SU-DHL-6 (cell line): ENCODE results near the gene GCDH.
"Not testable (repeated sequence)": the region's sequence is repeated elsewhere in the genome, so short reads cannot be mapped to it uniquely, and the experiment has no call there.

Experiments
- H2AFZ ChIP-seq: fragments of 200-600 bp; sonication (generic); 2 replicates; pipeline ENCODE4 v1.6.1; 2014; ENCODE audit warnings: low read depth, mild to moderate bottlenecking, moderate library complexity, mixed read lengths, antibody characterized with exemption, low read length; ENCODE audit not compliant: severe bottlenecking
- H3F3A ChIP-seq: fragments of 200-600 bp; shearing (Covaris generic); 2 replicates; pipeline ENCODE4 v1.6.0; 2016; ENCODE audit warnings: antibody characterized with exemption, mild to moderate bottlenecking; ENCODE audit not compliant: insufficient read depth
- H3K27ac ChIP-seq: fragments of 200-600 bp; sonication (generic); 2 replicates; pipeline ENCODE4 v1.5.1; 2016; ENCODE audit warnings: low read depth, mild to moderate bottlenecking, low read length, moderate library complexity, mixed read lengths
- H3K27me3 ChIP-seq: fragments of 200-600 bp; sonication (generic), shearing (Covaris generic); 2 replicates; pipeline ENCODE4 v1.6.0; 2014; ENCODE audit warnings: mild to moderate bottlenecking, low read length
- H3K36me3 ChIP-seq: fragments of 200-600 bp; sonication (generic); 2 replicates; pipeline ENCODE4 v1.6.1; 2014; ENCODE audit warnings: mild to moderate bottlenecking, low read length, mixed read lengths
- H3K4me2 ChIP-seq: fragments of 300-600, 200-600 bp; shearing (Covaris generic), sonication (generic); 2 replicates; pipeline ENCODE4 v1.6.0; 2014; ENCODE audit warnings: low read length, low read depth, mild to moderate bottlenecking; ENCODE audit not compliant: poor library complexity, severe bottlenecking
- H3K4me3 ChIP-seq: fragments of 200-600 bp; sonication (generic); 2 replicates; pipeline ENCODE4 v1.5.1; 2014; ENCODE audit warnings: antibody characterized with exemption, low read length, mild to moderate bottlenecking, mixed read lengths; ENCODE audit not compliant: insufficient read depth, poor library complexity, severe bottlenecking
- H3K79me2 ChIP-seq: fragments of 200-600 bp; sonication (generic); 2 replicates; pipeline ENCODE4 v1.6.1; 2014; ENCODE audit warnings: mild to moderate bottlenecking, low read length, moderate library complexity; ENCODE audit not compliant: insufficient read depth
- H3K9ac ChIP-seq: fragments of 200-600 bp; sonication (generic); 2 replicates; pipeline ENCODE4 v1.7.0; 2014; ENCODE audit warnings: mild to moderate bottlenecking, low read length
- H3K9me2 ChIP-seq: fragments of 200-600 bp; sonication (generic); replicated peaks from 2 replicates; pipeline ENCODE4 v1.6.1; 2014; ENCODE audit warnings: low read length; ENCODE audit not compliant: insufficient read depth
- H3K9me3 ChIP-seq: fragments of 200-600 bp; sonication (generic); 2 replicates; pipeline ENCODE4 v1.6.1; 2014; ENCODE audit warnings: low read length, mixed read lengths; ENCODE audit not compliant: insufficient read depth
- H4K20me1 ChIP-seq: fragments of 200-600 bp; sonication (generic); 2 replicates; pipeline ENCODE4 v1.6.1; 2014; ENCODE audit warnings: low read depth, mild to moderate bottlenecking, antibody characterized with exemption, low read length, moderate library complexity, mixed read lengths
- EZH2phosphoT487 ChIP-seq: fragments of 200-600 bp; sonication (generic), shearing (Covaris generic); conservative IDR thresholded peaks from 2 replicates; pipeline ENCODE4 v1.6.1; 2018; ENCODE audit warnings: mild to moderate bottlenecking, antibody characterized with exemption, low read length, moderate library complexity, mixed read lengths
- TF ChIP-seq, protein P1 (sequence below): fragments of 200-600 bp; sonication (generic); IDR thresholded peaks from one replicate; pipeline ENCODE4 v1.5.1; 2017; ENCODE audit warnings: antibody characterized with exemption, mild to moderate bottlenecking, low read length, moderate library complexity; ENCODE audit not compliant: insufficient read depth, poor library complexity, severe bottlenecking

GCDH gene

DNA sequence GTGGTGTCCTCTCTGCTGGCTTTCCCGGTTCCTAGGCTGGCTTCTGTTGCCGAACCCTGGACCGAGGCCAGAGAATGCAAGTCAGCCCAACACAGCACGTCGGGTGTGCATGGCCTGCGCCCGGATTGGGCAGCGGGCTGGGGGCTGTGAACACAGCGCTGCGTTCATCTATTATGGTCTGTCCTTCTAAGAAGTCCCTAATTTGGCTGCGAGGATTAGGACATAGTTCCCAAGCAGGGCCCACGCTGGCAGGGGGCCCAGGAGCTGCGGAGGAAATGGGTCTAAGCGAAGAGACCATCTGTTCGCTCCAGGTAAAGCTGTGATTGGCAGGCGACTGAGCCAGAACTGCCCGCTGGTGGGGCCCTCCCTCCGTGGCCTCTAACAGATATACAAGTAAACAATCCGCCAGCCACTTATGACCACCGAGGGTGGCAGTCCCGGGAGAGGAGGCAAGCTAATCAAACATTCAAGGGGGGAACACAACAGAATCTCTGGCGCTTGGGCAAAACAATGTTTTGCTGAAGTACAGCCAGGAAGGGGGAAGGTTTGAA lies 22.1 kb downstream of the GCDH start:
- Histone ChIP-seq H2AFZ (no peak overlapping the region), H3K27me3 (no peaks in the 10 kb centered on the region), H3K4me3 (no peak overlapping the region), H3K9me2 (no peaks in the 10 kb centered on the region), H3K36me3 (no peaks in the 10 kb centered on the region), H3K9me3 (no peaks in the 10 kb centered on the region), H4K20me1 (no peaks in the 10 kb centered on the region), H3K27ac (no peak overlapping the region), H3K9ac (no peak overlapping the region), H3K4me2 (no peak overlapping the region), H3F3A (no peaks in the 10 kb centered on the region), H3K79me2 (no peaks in the 10 kb centered on the region)
- TF ChIP-seq, protein P1, sequence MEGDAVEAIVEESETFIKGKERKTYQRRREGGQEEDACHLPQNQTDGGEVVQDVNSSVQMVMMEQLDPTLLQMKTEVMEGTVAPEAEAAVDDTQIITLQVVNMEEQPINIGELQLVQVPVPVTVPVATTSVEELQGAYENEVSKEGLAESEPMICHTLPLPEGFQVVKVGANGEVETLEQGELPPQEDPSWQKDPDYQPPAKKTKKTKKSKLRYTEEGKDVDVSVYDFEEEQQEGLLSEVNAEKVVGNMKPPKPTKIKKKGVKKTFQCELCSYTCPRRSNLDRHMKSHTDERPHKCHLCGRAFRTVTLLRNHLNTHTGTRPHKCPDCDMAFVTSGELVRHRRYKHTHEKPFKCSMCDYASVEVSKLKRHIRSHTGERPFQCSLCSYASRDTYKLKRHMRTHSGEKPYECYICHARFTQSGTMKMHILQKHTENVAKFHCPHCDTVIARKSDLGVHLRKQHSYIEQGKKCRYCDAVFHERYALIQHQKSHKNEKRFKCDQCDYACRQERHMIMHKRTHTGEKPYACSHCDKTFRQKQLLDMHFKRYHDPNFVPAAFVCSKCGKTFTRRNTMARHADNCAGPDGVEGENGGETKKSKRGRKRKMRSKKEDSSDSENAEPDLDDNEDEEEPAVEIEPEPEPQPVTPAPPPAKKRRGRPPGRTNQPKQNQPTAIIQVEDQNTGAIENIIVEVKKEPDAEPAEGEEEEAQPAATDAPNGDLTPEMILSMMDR, result no peak
- no peak for TF ChIP-seq EZH2phosphoT487

DNA sequence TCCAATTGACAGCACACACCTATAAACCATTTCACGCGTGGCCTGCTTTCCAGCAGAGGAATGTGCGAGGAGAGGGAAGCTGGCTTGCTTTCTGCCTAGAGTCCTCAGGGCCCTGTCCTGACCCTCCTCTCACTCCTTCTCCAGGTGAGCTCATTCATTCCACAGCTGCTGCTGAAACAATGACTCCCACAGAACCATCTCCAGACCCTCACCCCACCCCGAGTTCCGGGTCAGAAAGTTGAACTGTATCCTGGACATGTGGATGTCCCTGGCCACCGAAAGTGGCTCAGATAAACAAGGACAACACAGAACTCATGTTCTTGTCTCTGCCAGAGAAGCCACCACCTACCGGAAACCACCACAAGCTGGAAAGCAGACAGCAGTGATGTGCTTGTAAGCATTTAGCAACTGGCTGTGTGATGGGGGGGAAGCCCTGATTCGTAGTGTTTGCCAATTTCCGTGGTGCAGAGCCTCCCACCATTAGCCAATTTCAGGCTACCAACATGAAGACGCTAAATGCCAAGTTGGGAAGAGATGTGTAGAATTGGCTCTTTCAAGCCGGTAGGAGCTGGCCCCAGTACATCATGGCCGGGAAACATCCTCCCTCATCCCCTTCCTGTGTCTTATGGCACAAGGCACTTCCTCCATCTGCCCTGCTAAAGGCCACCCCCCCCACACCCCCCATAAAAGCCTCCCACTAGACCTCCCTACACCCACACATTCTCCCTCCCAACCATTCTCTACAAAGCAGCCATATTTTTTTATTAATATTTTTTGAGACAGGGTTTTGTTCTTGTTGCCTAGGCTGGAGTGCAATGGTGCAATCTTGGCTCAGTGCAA lies 23.1 kb downstream of the GCDH start:
- H3K4me2 ChIP-seq, result no peak overlapping the region
- no peak overlapping the region for H3K27ac ChIP-seq
- no peaks in the 10 kb centered on the region for H3K27me3 ChIP-seq
- no peak overlapping the region for H3K4me3 ChIP-seq
- TF ChIP-seq EZH2phosphoT487, result no peak
- TF ChIP-seq, protein P1, result no peak
- no peaks in the 10 kb centered on the region for H4K20me1 ChIP-seq
- no peaks in the 10 kb centered on the region for H3K36me3 ChIP-seq
- no peaks in the 10 kb centered on the region for H3K9me3 ChIP-seq
- H3K9me2 ChIP-seq, result no peaks in the 10 kb centered on the region
- no peaks in the 10 kb centered on the region for H3K79me2 ChIP-seq
- no peaks in the 10 kb centered on the region for H3F3A ChIP-seq
- H3K9ac ChIP-seq, result no peak overlapping the region
- no peak overlapping the region for H2AFZ ChIP-seq

DNA sequence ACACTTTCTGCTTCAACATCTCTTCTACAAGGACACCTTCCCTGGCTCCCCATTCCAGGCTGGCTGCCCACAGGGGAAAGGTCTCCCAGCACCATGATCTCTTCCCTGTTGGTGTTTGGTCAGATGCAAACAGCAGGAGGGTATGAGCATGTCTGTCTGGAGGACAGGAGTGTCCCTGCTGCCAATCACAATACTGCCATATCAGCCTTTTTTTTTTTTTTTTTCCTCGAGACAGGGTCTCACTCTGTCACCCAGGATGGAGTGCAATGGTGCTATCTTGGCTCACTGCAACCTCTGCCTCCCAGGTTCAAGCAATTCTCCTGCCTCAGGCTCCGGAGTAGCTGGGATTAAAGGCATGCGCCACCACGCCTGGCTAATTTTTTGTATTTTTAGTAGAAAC lies 24.9 kb downstream of the GCDH start:
- not testable (repeated sequence) for H3K4me3 ChIP-seq, H3K36me3 ChIP-seq, H3K4me2 ChIP-seq, H3K27ac ChIP-seq, H2AFZ ChIP-seq, H4K20me1 ChIP-seq, H3K27me3 ChIP-seq, H3K9ac ChIP-seq, H3K79me2 ChIP-seq, H3F3A ChIP-seq, H3K9me3 ChIP-seq, H3K9me2 ChIP-seq

DNA sequence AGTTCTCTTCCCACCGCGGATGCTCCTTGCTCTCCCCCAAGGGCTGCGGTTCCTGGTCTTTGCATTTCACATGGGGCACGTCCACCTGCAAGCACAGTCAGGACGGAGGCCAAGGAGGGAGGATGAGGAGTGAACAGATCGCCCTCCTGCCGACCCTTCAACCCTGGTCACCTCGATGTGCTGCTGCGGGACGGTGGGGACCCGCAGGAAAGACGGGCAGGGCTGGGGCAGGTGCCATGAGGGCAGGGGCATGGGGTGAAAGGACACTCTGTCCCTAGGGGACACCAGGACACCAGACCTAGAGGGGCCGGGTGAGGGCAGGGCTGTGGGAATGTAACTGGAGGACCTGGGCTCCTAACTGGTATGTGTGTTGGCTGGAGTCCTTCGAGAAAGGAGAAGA lies 27.3 kb downstream of the GCDH start:
- Histone ChIP-seq H3K4me2 (no peak overlapping the region), H3K4me3 (no peak overlapping the region)
- TF ChIP-seq, protein P1, result no peak
- no peak for TF ChIP-seq EZH2phosphoT487

More for the DNA sequence above, 27.3 kb downstream of the GCDH start:
- Histone ChIP-seq H4K20me1 (no peaks in the 10 kb centered on the region), H3K79me2 (no peaks in the 10 kb centered on the region), H3K27ac (no peak overlapping the region), H3F3A (peaks cover 15% of the 10 kb centered on the region), H3K9me3 (no peaks in the 10 kb centered on the region), H3K36me3 (no peaks in the 10 kb centered on the region), H3K9ac (no peak overlapping the region), H3K9me2 (no peaks in the 10 kb centered on the region), H2AFZ (no peak overlapping the region), H3K27me3 (no peaks in the 10 kb centered on the region)
